ENCODE measurements around the gene BCL2L11.

GRCh38 chr2:111100765-111101162 is 19.9 kb upstream of the BCL2L11 start:
- TF ChIP-seq CTCF (IDR thresholded peaks at IDR 0.05; ENCODE audit: insufficient read depth, low read length) (no peak), POLR2AphosphoS5 (IDR thresholded peaks at IDR 0.05; ENCODE audit: low read depth) (no peak)

Measured in HL-60 (cell line).